Heart left ventricle (tissue), 13 donors: ENCODE results near the gene ORM2.

ENCODE experiments used
- CTCF ChIP-seq, 12 donors: fragments of 200-600 bp; sonication (generic) in 4 of 12; IDR thresholded peaks; one replicate each; pipeline versions ENCODE4 v1.5.0 to v1.8.0; 2018 to 2022; ENCODE audit warnings: antibody characterized with exemption in 12 of 12, mild to moderate bottlenecking in 5 of 12
- POLR2A ChIP-seq, 2 donors: fragments of 450-650 bp; IDR thresholded peaks; one replicate each; pipeline ENCODE4 v1.6.1; 2017; ENCODE audit warnings: antibody characterized with exemption in 2 of 2, mild to moderate bottlenecking in 2 of 2, moderate library complexity in 2 of 2
- donor health status: ischemic (EF 13 %, LVEDD 7.1; RV severe dilation, severe dysfunction).
- donor health status: DM: no; HTN: yes; CAD: no.
- donor health status: DM: no; HTN: no; CAD: no.
- donor health status: ischemic (EF 25% LVEDD 6.9; RV normal size, moderate dysfunction).
- donor health status: ischemic (EF 25% LVEDD 5.7; RV mildly dilated, moderate dysfunction).
- donor health status: ischemic (EF 35%, LVEDD 5.7; RV mildly dilated, moderate dysfunction).
- donor health status: nonischemic (EF 11% LVEDD 7.7; RV severe dilation, severe dysfunction).
- donor health status: DM: yes; HTN: yes; CAD: no.
- donor health status: PGD.
- donor health status: ischemic (EF 29% LVEDD 5.4; RV normal size, mild dysfunction).
- donor health status: nonischemic (EF 23%, LVEDD 6.1; RV moderate dilation, normal function).

- TF ChIP-seq POLR2A (IDR thresholded peaks at IDR 0.05) (no peak), CTCF (IDR thresholded peaks at IDR 0.05) (no peak)
These were observed 21.2 kb upstream of the ORM2 start for GRCh38 chr9:114308361-114308950.
